Measurements from ENCODE around the gene COA3.

The COA3 gene

DNA sequence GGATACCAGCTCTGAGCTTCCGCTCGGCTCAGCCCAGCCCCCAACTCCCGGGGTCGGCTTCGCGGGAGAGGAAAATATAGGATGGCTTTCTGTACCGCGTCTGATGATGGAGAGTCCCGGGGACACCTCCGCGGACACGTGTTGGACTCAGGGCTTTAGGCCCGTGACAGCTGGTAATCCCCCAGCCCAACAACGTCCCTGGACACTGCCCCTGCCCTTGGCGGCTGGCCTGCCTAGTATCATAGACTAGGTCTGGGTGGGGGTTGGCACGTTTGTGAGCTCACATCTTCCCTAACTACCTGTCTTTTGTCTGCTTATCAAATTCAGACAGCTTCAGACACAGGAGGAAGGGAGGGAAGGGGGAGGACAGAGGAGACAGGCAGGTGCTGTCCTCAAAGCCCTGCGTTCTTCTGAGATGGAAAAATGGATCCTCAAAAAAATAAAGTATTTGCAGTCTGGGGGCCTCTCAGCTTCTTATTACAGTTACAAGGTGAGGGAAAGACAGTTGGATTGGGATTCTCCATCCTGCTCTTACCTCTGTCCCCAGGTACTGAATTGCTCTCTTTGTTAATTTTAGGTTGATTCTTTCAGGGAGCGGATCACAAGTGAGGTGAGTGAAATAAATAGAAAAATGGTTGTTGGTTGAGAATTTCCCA, 35.4 kb upstream of the COA3 start:
- H3K36me3 ChIP-seq (ENCODE audit: control insufficient read depth, insufficient read depth, low read length), result peaks cover 23% of the 10 kb centered on the region

DNA sequence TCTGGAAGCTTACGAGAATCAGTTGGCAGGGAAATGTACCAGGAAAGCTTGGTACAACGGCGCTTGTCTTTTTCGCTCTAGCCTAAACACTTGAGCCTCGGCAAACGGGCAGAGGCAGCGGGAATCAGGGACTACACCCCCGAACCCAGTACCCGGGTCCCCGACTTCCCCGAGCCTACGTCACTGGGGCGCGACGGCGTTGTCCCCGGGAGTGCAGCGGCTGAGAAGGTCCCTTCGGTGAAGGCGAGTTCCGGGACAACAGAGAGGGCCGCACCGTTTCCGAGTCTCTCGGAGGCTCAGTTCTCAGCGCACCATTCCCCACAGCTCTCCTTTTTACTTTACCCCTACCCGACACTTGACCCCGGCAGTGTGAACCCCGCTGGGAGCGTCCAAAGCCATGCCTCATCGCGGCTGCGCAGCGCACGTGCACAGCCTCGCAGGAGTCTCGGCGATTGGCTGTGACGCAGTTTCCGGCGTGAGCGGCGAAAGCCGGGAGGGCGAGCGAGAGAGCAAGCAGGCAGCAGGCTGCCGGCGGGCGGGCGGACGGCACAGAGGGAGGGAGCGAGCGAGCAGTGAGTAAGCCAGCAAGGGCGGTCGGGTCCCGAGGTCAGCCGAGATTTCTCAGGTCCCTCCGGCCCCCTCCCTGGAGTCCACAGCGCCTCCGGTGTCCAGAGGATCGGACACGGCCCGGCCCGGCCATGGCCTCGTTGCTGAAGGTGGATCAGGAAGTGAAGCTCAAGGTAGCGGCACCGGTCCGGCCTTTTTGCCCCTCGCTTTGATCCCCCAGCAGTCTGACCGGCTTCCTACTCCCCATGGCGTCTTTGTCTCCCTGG, 34.6 kb upstream of the COA3 start, which contains the start of gene PSME3:
Gene PSME3 (plus strand): TSS at position 464 of the 833 bp plus-strand sequence. CDS start 235 bp downstream, at position 699.
- Histone ChIP-seq H3K9ac (ENCODE audit: low read depth, low read length) (peak within 1 kb of the TSS; percentile 98), H3K27me3 (ENCODE audit: control insufficient read depth, insufficient read depth, low read length) (no peaks in the 10 kb centered on the region), H3K4me3 (ENCODE audit: low read depth, low read length) (peak within 1 kb of the TSS; percentile 89), H3K4me1 (ENCODE audit: control insufficient read depth, insufficient read depth, low read length) (no peaks in the 10 kb centered on the region), H3K36me3 (ENCODE audit: control insufficient read depth, insufficient read depth, low read length) (peaks cover 17% of the 10 kb centered on the region), H3K9me3 (ENCODE audit: control insufficient read depth, insufficient read depth, low read length) (no peaks in the 10 kb centered on the region)

More for the DNA sequence above, 35.4 kb upstream of the COA3 start:
- no peaks in the 10 kb centered on the region for H3K4me1 ChIP-seq (ENCODE audit: control insufficient read depth, insufficient read depth, low read length)
- peak overlapping the region; percentile 98 for H3K9ac ChIP-seq (ENCODE audit: low read depth, low read length)
- peak overlapping the region; percentile 89 for H3K4me3 ChIP-seq (ENCODE audit: low read depth, low read length)
- no peaks in the 10 kb centered on the region for H3K27me3 ChIP-seq (ENCODE audit: control insufficient read depth, insufficient read depth, low read length)
- H3K9me3 ChIP-seq (ENCODE audit: control insufficient read depth, insufficient read depth, low read length), result no peaks in the 10 kb centered on the region

DNA sequence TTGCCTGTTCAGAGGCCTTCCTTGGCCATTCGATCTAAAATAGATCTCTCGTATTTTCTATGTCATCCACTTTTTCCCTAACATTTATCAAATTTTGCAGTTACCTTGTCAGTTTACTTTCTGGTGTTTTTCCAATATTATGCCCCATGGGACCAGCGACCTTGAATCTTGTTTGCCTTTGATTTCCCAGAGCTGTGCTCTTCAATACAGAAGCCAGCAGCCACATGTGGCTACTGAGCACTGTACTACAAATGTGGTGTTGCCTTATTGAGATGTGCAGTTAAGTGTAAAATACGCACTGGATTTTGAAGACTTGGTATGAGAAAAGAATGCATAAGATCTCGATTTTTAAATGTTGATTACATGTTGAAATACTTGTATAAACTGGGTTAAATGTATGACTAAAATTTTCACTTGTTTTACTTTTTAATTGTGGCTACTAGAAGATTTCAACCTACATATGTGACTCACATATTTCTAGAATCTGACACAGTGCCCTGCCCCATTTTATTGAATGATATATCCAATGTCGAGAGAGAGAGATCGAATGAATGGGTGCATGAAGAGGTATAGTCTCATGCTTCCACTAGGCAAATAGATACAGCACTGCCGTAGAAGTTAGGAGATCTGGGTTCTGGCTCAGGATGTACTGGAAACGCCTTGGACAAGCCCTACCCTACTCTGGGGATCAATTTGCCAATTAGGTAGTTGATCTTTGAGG, 33.9 kb upstream of the COA3 start:
- Histone ChIP-seq H3K4me3 (ENCODE audit: low read depth, low read length) (peak overlapping the region; percentile 89), H3K9me3 (ENCODE audit: control insufficient read depth, insufficient read depth, low read length) (no peaks in the 10 kb centered on the region), H3K36me3 (ENCODE audit: control insufficient read depth, insufficient read depth, low read length) (peaks cover 9% of the 10 kb centered on the region), H3K27me3 (ENCODE audit: control insufficient read depth, insufficient read depth, low read length) (peaks cover 2% of the 10 kb centered on the region), H3K9ac (ENCODE audit: low read depth, low read length) (peak overlapping the region; percentile 98), H3K4me1 (ENCODE audit: control insufficient read depth, insufficient read depth, low read length) (no peaks in the 10 kb centered on the region)

DNA sequence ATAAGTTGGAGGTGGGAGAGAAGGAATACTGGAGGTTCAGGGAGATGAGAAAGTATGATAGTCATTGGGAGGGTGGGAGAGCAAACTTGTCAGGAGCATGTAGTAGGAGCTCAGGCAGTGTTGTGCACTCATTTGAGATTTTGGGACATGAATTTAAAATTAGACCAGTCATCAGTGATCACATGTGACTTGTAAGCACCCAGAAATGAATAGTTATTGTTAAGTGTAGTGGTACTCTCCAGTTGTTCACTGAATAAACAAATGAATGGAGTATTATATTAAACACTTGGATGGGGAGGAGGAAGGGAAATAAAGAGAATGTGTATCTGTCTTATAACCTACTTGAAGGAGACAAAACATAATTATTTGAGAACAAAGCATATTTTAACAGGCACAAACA, 32.5 kb upstream of the COA3 start:
- Histone ChIP-seq H3K4me1 (ENCODE audit: control insufficient read depth, insufficient read depth, low read length) (no peaks in the 10 kb centered on the region), H3K27me3 (ENCODE audit: control insufficient read depth, insufficient read depth, low read length) (peaks cover 5% of the 10 kb centered on the region), H3K9me3 (ENCODE audit: control insufficient read depth, insufficient read depth, low read length) (no peaks in the 10 kb centered on the region), H3K4me3 (ENCODE audit: low read depth, low read length) (no peak overlapping the region), H3K36me3 (ENCODE audit: control insufficient read depth, insufficient read depth, low read length) (peaks cover 4% of the 10 kb centered on the region), H3K9ac (ENCODE audit: low read depth, low read length) (no peak overlapping the region)

DNA sequence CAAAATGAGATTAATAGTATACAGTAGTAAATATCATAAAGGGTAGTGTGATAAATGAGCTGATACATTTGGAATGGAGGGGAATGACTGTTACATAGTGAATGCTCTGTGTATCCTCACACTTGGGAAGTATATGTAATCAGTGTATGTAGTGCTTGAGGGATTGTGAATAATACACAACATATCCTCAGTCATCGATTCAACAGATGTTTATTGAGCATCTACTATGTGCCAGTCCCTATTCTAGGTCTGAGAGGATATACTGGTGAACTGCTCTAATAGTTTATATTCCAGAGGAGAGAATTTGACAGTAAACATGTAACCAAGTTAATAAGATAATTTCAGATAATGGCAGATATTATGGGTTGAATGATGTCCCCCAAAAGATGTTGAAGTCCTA, 29.0 kb upstream of the COA3 start:
- no peak overlapping the region for H3K9ac ChIP-seq (ENCODE audit: low read depth, low read length)
- H3K4me3 ChIP-seq (ENCODE audit: low read depth, low read length), result no peak overlapping the region
- no peaks in the 10 kb centered on the region for H3K9me3 ChIP-seq (ENCODE audit: control insufficient read depth, insufficient read depth, low read length)
- peaks cover 5% of the 10 kb centered on the region for H3K27me3 ChIP-seq (ENCODE audit: control insufficient read depth, insufficient read depth, low read length)
- H3K4me1 ChIP-seq (ENCODE audit: control insufficient read depth, insufficient read depth, low read length), result no peaks in the 10 kb centered on the region
- H3K36me3 ChIP-seq (ENCODE audit: control insufficient read depth, insufficient read depth, low read length), result no peaks in the 10 kb centered on the region

DNA sequence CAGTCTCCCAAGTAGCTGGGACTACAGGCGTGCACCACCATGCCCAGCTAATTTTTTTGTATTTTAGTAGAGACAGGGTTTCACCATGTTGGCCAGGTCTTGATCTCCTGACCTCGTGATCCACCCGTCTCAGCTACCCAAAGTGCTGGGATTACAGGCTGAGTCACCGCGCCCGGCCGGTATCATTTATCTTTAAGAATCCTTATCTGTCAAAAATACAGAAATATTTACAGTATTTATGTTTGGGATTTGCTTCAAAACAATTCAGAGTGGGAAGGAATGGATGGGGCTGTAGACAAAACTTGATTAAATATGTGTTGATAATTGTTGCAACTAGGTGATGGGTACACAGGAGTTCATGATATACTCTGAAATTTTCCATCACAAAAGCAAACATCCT, 22.7 kb upstream of the COA3 start:
- Histone ChIP-seq H3K27me3 (ENCODE audit: control insufficient read depth, insufficient read depth, low read length) (no peaks in the 10 kb centered on the region), H3K4me1 (ENCODE audit: control insufficient read depth, insufficient read depth, low read length) (no peaks in the 10 kb centered on the region), H3K9ac (ENCODE audit: low read depth, low read length) (no peak overlapping the region), H3K4me3 (ENCODE audit: low read depth, low read length) (no peak overlapping the region), H3K9me3 (ENCODE audit: control insufficient read depth, insufficient read depth, low read length) (no peaks in the 10 kb centered on the region), H3K36me3 (ENCODE audit: control insufficient read depth, insufficient read depth, low read length) (peaks cover 26% of the 10 kb centered on the region)

DNA sequence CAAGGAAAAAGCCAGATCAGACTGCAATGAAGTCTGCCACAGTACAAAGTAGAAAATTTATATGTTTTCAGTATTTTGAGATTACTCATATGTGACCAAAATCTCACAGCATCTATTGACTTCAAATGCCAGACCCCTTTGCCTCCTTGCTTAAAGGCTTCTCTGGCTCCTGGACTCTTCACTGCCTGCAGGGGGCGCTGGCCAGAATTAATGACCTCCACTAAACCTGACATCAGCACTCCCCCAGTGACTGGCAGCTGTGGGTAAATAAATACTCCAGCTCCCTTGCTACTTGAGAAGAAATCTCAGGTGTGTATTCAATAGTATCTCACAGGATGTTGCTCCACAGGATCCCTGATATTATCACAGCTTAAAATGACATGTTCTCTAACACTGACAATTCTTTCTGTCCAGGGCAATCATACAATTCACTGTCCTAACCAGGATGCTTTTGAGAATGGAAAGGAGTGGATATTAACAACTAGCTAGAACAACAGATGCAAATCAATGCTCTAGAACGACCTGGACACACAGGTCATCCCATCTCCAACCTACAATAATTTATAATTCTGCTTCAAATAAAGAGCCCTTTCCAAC, 21.5 kb upstream of the COA3 start:
- no peaks in the 10 kb centered on the region for H3K9me3 ChIP-seq (ENCODE audit: control insufficient read depth, insufficient read depth, low read length)

DNA sequence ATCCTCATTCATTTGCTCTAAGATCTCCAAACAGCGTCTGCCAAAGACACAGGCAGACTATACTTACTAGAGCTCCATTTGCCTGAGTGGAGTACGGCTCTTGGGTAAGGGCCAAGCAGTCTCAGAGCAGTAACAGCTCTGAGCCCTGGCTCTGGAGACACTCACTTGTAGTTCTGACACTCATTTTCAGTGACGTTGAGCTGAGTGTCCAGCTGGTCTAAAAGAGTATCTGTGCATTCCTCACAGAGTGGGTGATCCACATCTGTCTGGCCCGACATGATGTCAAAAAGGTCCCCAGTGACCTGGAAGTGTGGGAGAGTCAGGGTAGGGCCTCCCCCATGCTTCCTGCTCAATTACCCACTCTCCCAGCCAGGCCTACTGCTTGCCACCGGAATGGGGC, 19.9 kb upstream of the COA3 start:
- Histone ChIP-seq H3K4me1 (ENCODE audit: control insufficient read depth, insufficient read depth, low read length) (no peaks in the 10 kb centered on the region), H3K27me3 (ENCODE audit: control insufficient read depth, insufficient read depth, low read length) (no peaks in the 10 kb centered on the region), H3K9me3 (ENCODE audit: control insufficient read depth, insufficient read depth, low read length) (no peaks in the 10 kb centered on the region), H3K36me3 (ENCODE audit: control insufficient read depth, insufficient read depth, low read length) (peaks cover 28% of the 10 kb centered on the region), H3K9ac (ENCODE audit: low read depth, low read length) (no peak overlapping the region), H3K4me3 (ENCODE audit: low read depth, low read length) (no peak overlapping the region)

More for the DNA sequence above, 21.5 kb upstream of the COA3 start:
- Histone ChIP-seq H3K27me3 (ENCODE audit: control insufficient read depth, insufficient read depth, low read length) (no peaks in the 10 kb centered on the region), H3K9ac (ENCODE audit: low read depth, low read length) (no peak overlapping the region), H3K36me3 (ENCODE audit: control insufficient read depth, insufficient read depth, low read length) (peaks cover 26% of the 10 kb centered on the region), H3K4me1 (ENCODE audit: control insufficient read depth, insufficient read depth, low read length) (no peaks in the 10 kb centered on the region), H3K4me3 (ENCODE audit: low read depth, low read length) (no peak overlapping the region)

DNA sequence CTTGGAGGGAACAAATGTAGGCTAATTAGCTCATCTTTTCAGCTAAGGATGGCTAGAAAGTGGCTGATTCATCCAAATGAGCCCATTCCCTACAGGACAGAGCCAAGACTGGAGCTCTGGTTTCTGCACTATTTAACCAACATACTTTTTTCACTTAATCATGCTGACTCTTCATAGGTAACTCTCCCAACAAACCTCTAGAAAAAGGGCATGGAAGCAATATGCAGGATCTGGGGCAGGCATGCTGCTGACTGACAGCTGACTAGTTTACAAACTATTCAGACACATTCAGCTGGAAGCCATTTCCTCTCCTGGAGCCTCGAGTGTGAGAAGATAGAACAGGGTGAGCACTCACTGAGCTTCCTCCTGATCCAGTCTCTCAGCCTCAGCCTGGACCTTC, 19.4 kb upstream of the COA3 start:
- no peak overlapping the region for H3K9ac ChIP-seq (ENCODE audit: low read depth, low read length)
- no peaks in the 10 kb centered on the region for H3K27me3 ChIP-seq (ENCODE audit: control insufficient read depth, insufficient read depth, low read length)
- no peaks in the 10 kb centered on the region for H3K9me3 ChIP-seq (ENCODE audit: control insufficient read depth, insufficient read depth, low read length)
- no peak overlapping the region for H3K4me3 ChIP-seq (ENCODE audit: low read depth, low read length)
- H3K36me3 ChIP-seq (ENCODE audit: control insufficient read depth, insufficient read depth, low read length), result peaks cover 28% of the 10 kb centered on the region
- no peaks in the 10 kb centered on the region for H3K4me1 ChIP-seq (ENCODE audit: control insufficient read depth, insufficient read depth, low read length)

DNA sequence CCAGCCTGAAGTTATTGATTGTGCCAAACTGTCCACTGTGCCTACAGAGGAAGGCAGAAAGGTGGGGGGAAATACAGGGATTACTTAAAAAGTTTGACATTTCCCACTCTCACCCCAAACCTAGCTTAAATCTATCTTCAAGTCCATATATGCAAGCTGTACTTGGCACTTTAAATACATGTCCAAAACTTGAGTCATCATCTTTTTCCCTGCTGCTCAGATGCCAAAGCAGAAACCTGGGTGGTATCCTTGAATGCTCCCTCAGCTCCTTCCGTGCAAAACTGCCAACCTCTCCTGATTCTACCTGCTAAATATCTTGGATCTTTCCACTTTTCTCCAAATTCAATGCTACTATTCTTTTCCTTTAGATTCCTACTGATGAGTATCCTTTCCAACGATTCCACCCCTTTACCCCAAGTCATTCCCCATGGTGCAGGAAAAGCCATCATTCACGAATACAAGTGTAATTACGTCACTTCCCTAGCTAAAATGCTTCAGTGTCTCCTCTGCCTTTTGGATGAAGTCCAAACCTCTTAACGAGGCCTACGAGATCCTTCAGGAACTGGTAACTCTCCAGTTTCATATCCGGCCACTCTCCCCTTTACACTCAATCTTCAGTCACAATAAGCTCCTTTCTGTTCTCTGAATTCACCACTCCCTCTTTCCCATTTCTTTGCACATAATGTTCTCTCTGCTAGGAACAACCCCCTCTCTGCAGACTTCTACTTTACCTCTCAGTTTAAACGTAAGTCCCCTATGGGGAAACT, 16.3 kb upstream of the COA3 start:
- no peak overlapping the region for H3K4me3 ChIP-seq (ENCODE audit: low read depth, low read length)
- H3K9ac ChIP-seq (ENCODE audit: low read depth, low read length), result no peak overlapping the region
- no peaks in the 10 kb centered on the region for H3K27me3 ChIP-seq (ENCODE audit: control insufficient read depth, insufficient read depth, low read length)
- no peaks in the 10 kb centered on the region for H3K9me3 ChIP-seq (ENCODE audit: control insufficient read depth, insufficient read depth, low read length)
- H3K4me1 ChIP-seq (ENCODE audit: control insufficient read depth, insufficient read depth, low read length), result no peaks in the 10 kb centered on the region
- peaks cover 29% of the 10 kb centered on the region for H3K36me3 ChIP-seq (ENCODE audit: control insufficient read depth, insufficient read depth, low read length)

DNA sequence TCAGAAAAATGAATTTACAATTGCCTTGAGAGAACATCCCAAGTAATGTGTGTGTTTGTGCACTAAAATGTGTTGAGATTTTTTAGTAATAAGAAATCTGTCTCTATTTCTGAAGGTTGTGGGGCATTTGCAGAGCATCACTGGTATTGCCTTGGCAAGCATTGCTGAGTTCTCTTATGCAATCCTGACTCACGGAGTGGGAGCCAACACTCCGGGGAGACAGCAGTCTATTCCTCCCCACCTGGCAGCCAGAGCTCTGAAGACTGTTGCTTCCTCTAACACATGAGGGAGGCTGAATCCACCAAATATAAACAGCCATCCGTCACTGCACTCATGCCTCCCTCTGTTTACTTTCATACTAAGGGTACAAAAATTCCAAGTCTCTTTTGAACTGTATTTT, 10.7 kb upstream of the COA3 start:
- H3K9ac ChIP-seq (ENCODE audit: low read depth, low read length), result no peak overlapping the region

More for the DNA sequence above, 10.7 kb upstream of the COA3 start:
- Histone ChIP-seq H3K27me3 (ENCODE audit: control insufficient read depth, insufficient read depth, low read length) (no peaks in the 10 kb centered on the region), H3K9me3 (ENCODE audit: control insufficient read depth, insufficient read depth, low read length) (no peaks in the 10 kb centered on the region), H3K4me3 (ENCODE audit: low read depth, low read length) (no peak overlapping the region), H3K4me1 (ENCODE audit: control insufficient read depth, insufficient read depth, low read length) (no peaks in the 10 kb centered on the region), H3K36me3 (ENCODE audit: control insufficient read depth, insufficient read depth, low read length) (peaks cover 6% of the 10 kb centered on the region)
